ENCODE results near the gene KRTAP19-4. TPM values are rescaled to one million over a fixed set of nuclear protein-coding genes. Genes with fewer than 3 reads are reported as not detected.

KRTAP19-4 gene
- total RNA-seq, 1 experiment from 2014 or later = not detected

GRCh38 chr21:30463713-30464112, 33.3 kb downstream of the KRTAP19-4 start:
- DNase-seq (ENCODE audit: low read depth, low spot score) (peak; percentile 4), ATAC-seq (no peak)
- BruUV-seq (replicated peaks) = no TSS peak
- H3K9me3 ChIP-seq (ENCODE audit: control insufficient read depth, insufficient read depth, low read depth, low read length) = no peaks in the 10 kb centered on the region
- CTCF ChIA-PET = interaction anchor here (0.5 kb wide), 1 partner anchor 122 kb away, joined by 3 read pairs; no protein-coding TSS in a partner anchor
- H3K27me3 ChIP-seq (ENCODE audit: control insufficient read depth, insufficient read depth, low read length) = no peaks in the 10 kb centered on the region
- in situ Hi-C loops (cut with HindIII; ENCODE audit: low pct_unique_long_range_greater_than_20kb, low sequenced_read_pairs) (no loop called here), intact Hi-C loops (cut with micrococcal nuclease; ENCODE audit: unreplicated experiment) (no loop called here)
- no peak overlapping the region for H3K4me3 ChIP-seq (ENCODE audit: low read depth in 2 of 2, low read length in 2 of 2)
- H3K4me1 ChIP-seq (ENCODE audit: control insufficient read depth, insufficient read depth, low read length) = no peaks in the 10 kb centered on the region
- H3K36me3 ChIP-seq (ENCODE audit: control insufficient read depth, insufficient read depth, low read length) = no peaks in the 10 kb centered on the region
- TF ChIP-seq CTCF (IDR thresholded peaks at IDR 0.05) (peak; percentile 52), POLR2AphosphoS5 (IDR thresholded peaks at IDR 0.05; ENCODE audit: low read depth, low read length) (no peak)
- no peak overlapping the region for H3K27ac ChIP-seq (ENCODE audit: low read length)
- POLR2A ChIA-PET = no interaction called here

- Histone ChIP-seq H3K27ac (ENCODE audit: low read length) (no peak overlapping the region), H3K27me3 (ENCODE audit: control insufficient read depth, insufficient read depth, low read length) (no peaks in the 10 kb centered on the region), H3K9me3 (ENCODE audit: control insufficient read depth, insufficient read depth, low read depth, low read length) (no peaks in the 10 kb centered on the region), H3K4me3 (ENCODE audit: low read depth in 2 of 2, low read length in 2 of 2) (no peak overlapping the region), H3K36me3 (ENCODE audit: control insufficient read depth, insufficient read depth, low read length) (no peaks in the 10 kb centered on the region), H3K4me1 (ENCODE audit: control insufficient read depth, insufficient read depth, low read length) (no peaks in the 10 kb centered on the region)
- BruUV-seq (replicated peaks) = no TSS peak
- ATAC-seq (no peak), DNase-seq (ENCODE audit: low read depth, low spot score) (no peak)
- intact Hi-C loops (cut with micrococcal nuclease; ENCODE audit: unreplicated experiment) (no loop called here), in situ Hi-C loops (cut with HindIII; ENCODE audit: low pct_unique_long_range_greater_than_20kb, low sequenced_read_pairs) (no loop called here)
- ChIA-PET POLR2A (no interaction called here), CTCF (no interaction called here)
- TF ChIP-seq REST (IDR thresholded peaks at IDR 0.05; ENCODE audit: insufficient read depth in 1 of 2, low read depth in 2 of 2, low read length in 1 of 2) (no peak), POLR2AphosphoS5 (IDR thresholded peaks at IDR 0.05; ENCODE audit: low read depth, low read length) (no peak), SIN3A (IDR thresholded peaks at IDR 0.05; ENCODE audit: borderline replicate concordance, insufficient read depth, low read depth, low read length) (no peak), CTCF (IDR thresholded peaks at IDR 0.05) (no peak), TCF7L2 (IDR thresholded peaks at IDR 0.05; ENCODE audit: low read depth, low read length) (no peak)
Observed at GRCh38 chr21:30448514-30448913, 48.5 kb downstream of the KRTAP19-4 start.

- CTCF ChIA-PET = no interaction called here
- BruUV-seq (replicated peaks) = no TSS peak
- no peaks in the 10 kb centered on the region for H3K4me1 ChIP-seq (ENCODE audit: control insufficient read depth, insufficient read depth, low read length)
- H3K27me3 ChIP-seq (ENCODE audit: control insufficient read depth, insufficient read depth, low read length) = no peaks in the 10 kb centered on the region
- intact Hi-C loops (cut with micrococcal nuclease; ENCODE audit: unreplicated experiment) (no loop called here), in situ Hi-C loops (cut with HindIII; ENCODE audit: low pct_unique_long_range_greater_than_20kb, low sequenced_read_pairs) (no loop called here)
- ATAC-seq (no peak), DNase-seq (ENCODE audit: low read depth, low spot score) (no peak)
- no peaks in the 10 kb centered on the region for H3K9me3 ChIP-seq (ENCODE audit: control insufficient read depth, insufficient read depth, low read depth, low read length)
- no peak for TF ChIP-seq CTCF (IDR thresholded peaks at IDR 0.05)
- TF ChIP-seq TCF7L2 (IDR thresholded peaks at IDR 0.05; ENCODE audit: low read depth, low read length) = no peak
- TF ChIP-seq SIN3A (IDR thresholded peaks at IDR 0.05; ENCODE audit: borderline replicate concordance, insufficient read depth, low read depth, low read length) = no peak
- TF ChIP-seq POLR2AphosphoS5 (IDR thresholded peaks at IDR 0.05; ENCODE audit: low read depth, low read length) = no peak
- no peak for TF ChIP-seq REST (IDR thresholded peaks at IDR 0.05; ENCODE audit: insufficient read depth in 1 of 2, low read depth in 2 of 2, low read length in 1 of 2)
- no peak overlapping the region for H3K27ac ChIP-seq (ENCODE audit: low read length)
- POLR2A ChIA-PET = no interaction called here
- H3K36me3 ChIP-seq (ENCODE audit: control insufficient read depth, insufficient read depth, low read length) = no peaks in the 10 kb centered on the region
- no peak overlapping the region for H3K4me3 ChIP-seq (ENCODE audit: low read depth in 2 of 2, low read length in 2 of 2)
Observed at GRCh38 chr21:30447056-30447455, 49.9 kb downstream of the KRTAP19-4 start.

All from Panc1 (cell line).